GM19238 (cell line): ENCODE results near the gene UBR3.
"Not testable (repeated sequence)": the region's sequence is repeated elsewhere in the genome, so short reads cannot be mapped to it uniquely, and the experiment has no call there.

Source experiments
- DNase-seq: peaks from one replicate; pipeline ENCODE4 v3.0.0; 2011; ENCODE audit warnings: low spot score; ENCODE audit not compliant: insufficient read length

The UBR3 gene, protein sequence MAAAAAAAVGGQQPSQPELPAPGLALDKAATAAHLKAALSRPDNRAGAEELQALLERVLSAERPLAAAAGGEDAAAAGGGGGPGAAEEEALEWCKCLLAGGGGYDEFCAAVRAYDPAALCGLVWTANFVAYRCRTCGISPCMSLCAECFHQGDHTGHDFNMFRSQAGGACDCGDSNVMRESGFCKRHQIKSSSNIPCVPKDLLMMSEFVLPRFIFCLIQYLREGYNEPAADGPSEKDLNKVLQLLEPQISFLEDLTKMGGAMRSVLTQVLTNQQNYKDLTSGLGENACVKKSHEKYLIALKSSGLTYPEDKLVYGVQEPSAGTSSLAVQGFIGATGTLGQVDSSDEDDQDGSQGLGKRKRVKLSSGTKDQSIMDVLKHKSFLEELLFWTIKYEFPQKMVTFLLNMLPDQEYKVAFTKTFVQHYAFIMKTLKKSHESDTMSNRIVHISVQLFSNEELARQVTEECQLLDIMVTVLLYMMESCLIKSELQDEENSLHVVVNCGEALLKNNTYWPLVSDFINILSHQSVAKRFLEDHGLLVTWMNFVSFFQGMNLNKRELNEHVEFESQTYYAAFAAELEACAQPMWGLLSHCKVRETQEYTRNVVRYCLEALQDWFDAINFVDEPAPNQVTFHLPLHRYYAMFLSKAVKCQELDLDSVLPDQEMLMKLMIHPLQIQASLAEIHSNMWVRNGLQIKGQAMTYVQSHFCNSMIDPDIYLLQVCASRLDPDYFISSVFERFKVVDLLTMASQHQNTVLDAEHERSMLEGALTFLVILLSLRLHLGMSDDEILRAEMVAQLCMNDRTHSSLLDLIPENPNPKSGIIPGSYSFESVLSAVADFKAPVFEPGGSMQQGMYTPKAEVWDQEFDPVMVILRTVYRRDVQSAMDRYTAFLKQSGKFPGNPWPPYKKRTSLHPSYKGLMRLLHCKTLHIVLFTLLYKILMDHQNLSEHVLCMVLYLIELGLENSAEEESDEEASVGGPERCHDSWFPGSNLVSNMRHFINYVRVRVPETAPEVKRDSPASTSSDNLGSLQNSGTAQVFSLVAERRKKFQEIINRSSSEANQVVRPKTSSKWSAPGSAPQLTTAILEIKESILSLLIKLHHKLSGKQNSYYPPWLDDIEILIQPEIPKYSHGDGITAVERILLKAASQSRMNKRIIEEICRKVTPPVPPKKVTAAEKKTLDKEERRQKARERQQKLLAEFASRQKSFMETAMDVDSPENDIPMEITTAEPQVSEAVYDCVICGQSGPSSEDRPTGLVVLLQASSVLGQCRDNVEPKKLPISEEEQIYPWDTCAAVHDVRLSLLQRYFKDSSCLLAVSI (N-terminal part only)

GRCh38 chr2:169827272-169828140, at the start of gene UBR3:
UBR3 (plus strand) TSS chr2:169827454; CDS start chr2:169827508, 54 bp downstream.
- DNase-seq, result peak; percentile 96

- DNase-seq, result no peak
Observed at GRCh38 chr2:169778446-169778845, 48.8 kb upstream of the UBR3 start.

DNA sequence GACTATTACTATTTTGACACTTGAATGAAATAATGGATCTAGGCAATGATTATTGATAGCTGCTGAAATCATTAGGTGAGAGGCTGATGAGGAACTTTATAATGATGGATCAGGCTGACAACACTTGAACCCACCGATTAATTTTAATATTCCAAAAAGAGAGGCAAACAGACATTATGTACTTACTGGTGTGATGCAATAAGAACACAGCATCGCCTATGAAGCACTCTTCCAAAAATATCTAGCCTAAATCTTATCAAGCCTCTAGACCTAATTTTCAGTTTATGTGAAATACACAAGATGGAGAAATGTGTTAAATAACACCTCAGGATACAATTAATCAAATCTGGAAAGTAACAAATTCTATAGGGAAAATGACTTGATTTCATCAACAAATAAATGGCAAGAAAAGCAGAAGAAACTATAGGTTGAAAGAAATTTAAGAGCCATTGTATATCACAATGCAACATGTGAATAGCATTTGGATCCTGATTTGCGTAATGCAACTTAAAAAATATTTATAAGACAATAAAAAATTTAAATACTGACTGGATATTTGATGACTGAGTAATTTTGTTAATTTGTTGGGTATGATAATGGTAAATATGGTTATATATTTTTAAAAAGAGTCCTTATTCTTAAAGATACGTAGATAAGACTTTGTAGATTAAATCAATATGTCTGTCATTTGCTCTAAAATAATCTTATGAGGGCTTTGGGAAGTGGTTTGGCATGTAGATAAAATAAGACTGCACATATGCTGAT, 45.8 kb upstream of the UBR3 start:
- no peak for DNase-seq

GRCh38 chr2:169782513-169782912, 44.7 kb upstream of the UBR3 start:
- DNase-seq, result no peak

DNA sequence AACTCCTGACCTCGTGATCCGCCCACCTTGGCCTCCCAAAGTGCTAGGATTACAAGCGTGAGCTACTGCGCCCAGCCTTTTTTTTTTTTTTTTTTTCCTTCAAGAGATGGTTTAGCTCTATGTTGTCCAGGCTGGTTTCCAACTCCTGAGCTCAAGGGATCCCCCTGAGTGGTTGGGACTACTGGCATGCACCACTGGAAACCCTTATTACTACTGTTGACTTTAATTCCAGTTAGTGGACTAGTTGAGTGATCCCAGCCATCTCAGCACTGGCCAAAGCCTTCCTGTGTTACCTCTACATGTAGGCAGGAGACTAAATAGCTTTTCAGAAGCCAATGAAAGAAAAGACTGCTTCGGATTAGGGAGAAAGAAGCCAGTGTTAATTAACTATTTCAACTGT, 36.7 kb upstream of the UBR3 start:
- DNase-seq, result no peak

DNA sequence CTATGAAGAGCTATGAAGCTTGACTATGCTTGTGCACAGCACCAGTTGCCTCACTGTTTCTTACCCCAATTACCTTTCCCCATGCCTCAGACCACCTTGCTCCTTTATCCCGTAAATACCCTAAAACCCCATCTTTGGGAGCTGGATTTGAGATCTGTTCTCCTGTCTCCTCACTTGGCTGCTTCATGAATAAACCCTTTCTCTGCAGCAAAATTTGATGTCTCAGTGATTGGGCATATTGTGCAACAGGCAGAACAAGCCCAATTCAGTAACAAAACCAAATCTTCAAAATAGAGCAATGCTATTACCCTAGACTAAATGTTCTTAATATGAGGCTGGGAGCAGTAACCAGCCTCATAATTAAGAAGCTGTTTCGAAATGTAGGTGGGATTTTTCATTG, 32.1 kb upstream of the UBR3 start:
- DNase-seq, result no peak

DNA sequence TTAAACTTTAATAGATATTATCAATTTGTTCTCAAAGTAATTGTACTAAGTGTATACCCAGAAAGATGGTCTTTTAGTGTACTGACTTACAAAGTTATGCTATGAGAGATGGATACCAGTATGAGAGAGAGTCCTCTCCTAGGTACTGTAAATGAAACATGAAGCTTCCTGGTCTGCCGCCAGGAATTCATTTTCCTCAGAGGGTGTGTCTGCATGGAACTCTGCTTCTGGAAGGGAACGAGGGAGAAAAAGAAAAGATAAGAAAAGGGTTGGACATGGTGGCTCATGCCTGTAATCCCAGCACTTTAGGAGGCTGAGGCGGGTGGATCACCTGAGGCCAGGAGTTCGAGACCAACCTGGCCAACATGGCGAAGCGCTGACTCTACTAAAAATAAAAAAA, 30.8 kb upstream of the UBR3 start:
- no peak for DNase-seq

DNA sequence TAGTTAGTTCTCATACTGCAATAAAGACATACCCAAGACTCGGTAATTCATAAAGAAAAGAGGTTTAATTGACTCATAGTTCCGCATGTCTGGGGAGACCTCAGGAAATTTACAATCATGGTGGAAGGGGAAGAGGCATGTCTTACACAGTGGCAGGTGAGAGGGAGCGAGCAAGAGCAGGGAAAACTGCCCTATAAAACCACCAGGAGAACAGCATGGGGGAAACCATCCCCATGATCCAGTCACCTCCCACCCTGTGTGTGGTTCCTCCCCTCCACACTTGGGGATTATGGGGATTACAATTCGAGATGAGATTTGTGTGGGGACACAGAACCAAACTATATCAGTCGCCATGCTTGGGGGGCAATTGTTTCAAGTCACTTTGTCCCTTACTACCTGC, 29.7 kb upstream of the UBR3 start:
- DNase-seq, result no peak

DNA sequence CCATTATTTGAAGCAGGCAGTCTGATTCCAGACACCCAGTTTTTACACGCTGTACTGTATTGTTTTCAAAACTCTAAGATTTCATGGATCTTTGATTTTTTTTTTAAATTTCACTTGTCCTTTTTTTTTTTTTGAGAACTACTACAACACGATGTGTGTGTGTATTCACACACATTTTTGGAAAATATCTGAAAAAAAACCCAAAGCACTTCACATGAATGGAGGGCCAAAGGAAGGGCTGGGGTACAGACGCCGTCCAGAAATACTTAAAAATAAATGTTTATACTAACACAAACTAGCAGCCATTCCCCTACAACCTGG, 28.9 kb upstream of the UBR3 start:
- no peak for DNase-seq

DNA sequence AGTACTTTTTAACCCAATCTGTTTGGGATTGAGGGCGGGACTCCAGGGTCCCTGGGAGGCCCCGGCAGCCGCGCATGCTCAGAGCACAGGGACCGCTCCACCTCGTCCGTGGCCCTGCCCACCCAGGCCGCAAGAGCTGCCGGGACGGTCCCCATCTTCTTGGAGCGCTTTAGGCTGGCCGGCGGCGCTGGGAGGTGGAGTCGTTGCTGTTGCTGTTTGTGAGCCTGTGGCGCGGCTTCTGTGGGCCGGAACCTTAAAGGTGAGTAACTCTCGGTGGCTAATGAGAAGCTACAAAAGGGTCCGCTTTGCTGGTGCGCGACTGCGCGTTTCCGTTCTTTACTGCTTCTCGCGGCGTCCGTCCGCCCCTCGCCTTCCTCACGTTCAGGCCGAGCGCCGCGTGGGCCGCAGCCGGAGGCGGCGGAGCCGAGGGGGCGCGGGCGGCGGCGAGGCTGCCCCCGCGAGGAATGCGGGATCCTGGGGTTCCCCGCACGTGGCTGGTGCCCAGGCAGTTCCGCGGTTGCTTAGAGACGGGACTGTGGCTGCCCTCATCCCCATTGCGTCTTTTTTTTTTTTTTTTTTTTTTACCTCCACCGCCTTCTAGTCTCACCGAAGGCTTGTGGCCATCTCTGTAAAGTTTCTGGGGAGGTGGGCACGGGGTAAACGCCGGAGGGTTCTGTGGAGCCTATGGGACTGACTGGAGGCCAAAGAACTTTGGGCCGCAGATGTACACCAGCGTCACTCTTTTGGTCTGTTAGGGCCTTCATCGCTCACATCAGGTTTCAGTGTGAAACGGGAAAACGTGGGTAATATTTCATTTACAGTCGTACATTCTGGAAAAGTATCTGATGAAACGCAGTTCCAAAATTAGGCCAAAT, 28.3 kb upstream of the UBR3 start, which contains the start of gene SSB:
TSS of gene SSB (plus strand) at position 154 of the 875 bp plus-strand sequence. CDS start 2,090 bp downstream, outside the sequence.
- DNase-seq, result peak; percentile 91

DNA sequence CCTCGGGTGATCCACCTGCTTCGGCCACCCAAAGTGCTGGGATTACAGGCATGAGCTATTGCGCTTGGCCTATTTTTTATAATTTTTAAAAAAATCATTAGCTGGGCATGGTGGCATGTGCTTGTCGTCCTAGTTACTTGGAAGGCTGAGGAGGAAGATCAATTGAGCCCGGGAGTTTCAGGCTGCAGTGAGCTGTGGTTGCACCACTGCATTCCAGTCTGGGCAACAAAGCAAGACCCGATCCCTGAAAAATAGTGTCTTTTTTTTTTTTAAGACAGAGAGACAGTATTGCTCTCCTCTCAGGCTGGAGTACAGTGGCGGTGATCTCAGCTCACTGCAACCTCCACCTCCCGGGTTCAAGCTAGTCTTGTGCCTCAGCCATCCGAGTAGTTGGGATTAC, 23.8 kb upstream of the UBR3 start:
- no peak for DNase-seq

GRCh38 chr2:169806586-169806985, 20.7 kb upstream of the UBR3 start:
- DNase-seq, result no peak

DNA sequence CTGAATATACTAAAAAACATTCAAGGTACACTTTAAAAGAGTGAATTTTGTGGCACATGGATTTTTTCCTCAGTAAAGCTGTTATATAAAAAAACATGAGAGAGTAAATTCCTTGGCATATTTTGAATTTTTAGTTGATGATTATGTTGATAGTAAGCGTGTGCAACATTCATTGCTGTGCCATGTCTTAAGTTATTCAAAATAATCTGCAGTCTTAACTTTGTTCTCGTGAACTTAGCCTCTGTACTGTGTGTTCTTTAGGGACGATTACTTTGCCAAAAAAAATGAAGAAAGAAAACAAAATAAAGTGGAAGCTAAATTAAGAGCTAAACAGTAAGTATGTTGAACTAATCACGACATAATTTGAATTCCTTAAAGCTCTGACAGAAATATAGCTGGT, 19.0 kb upstream of the UBR3 start:
- DNase-seq, result no peak

- DNase-seq, result no peak
Observed at GRCh38 chr2:169815849-169816248, 11.4 kb upstream of the UBR3 start.

DNA sequence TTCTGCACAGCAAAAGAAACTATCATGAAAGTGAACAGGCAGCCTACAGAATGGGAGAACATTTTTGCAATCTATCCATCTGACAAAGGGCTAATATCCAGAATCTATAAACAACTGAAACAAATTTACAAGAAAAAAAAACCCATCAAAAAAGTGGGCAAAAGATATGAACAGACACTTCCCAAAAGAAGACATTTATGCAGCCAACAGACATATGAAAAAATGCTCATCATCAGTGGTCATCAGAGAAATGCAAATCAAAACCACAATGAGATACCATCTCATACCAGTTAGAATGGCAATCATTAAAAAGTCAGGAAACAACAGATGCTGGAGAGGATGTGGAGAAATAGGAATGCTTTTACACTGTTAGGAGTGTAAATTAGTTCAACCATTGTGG, 10.3 kb upstream of the UBR3 start:
- DNase-seq, result not testable (repeated sequence)

- DNase-seq, result not testable (repeated sequence)
Observed at GRCh38 chr2:169817369-169817768, 9.9 kb upstream of the UBR3 start.

GRCh38 chr2:169818241-169818640, 9.0 kb upstream of the UBR3 start:
- no peak for DNase-seq

- DNase-seq, result no peak
Observed at GRCh38 chr2:169819106-169819505, 8.1 kb upstream of the UBR3 start.

DNA sequence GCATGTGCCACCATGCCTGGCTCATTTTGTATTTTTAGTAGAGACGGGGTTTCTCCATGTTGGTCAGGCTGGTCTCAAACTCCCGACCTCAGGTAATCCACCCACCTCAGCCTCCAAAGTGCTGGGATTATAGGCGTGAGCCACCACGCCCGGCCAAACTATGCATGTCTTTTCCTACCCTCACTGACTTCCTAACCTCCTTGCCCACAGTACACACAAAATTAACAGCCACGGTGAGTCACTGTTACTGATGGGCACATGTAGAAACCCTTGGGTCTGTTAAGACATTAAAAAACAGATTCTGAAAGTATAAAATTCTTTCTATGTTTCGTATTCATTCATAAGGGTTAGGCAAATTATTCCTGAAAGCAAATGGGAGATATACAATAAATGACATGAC, 7.2 kb upstream of the UBR3 start:
- not testable (repeated sequence) for DNase-seq
